H9 (cell line): ENCODE results near the gene BARX1. TPM values are rescaled to one million over a fixed set of nuclear protein-coding genes. Genes with fewer than 3 reads are reported as not detected.

Source experiments
- DNase-seq: peaks from one replicate; pipeline ENCODE4 v3.0.0-alpha.2; 2017
- H2AFZ ChIP-seq: one replicate; pipeline ENCODE4 v1.6.1; 2013; ENCODE audit warnings: mild to moderate bottlenecking, low read length, control low read depth, moderate library complexity
- H2AK5ac ChIP-seq: 2 replicates; pipeline ENCODE4 v1.6.1; 2013; ENCODE audit warnings: low read length, control low read depth, mixed read lengths; ENCODE audit not compliant: insufficient read length
- H2BK120ac ChIP-seq: one replicate; pipeline ENCODE4 v1.6.1; 2013; ENCODE audit warnings: low read depth, mild to moderate bottlenecking, low read length, control low read depth, inconsistent platforms; ENCODE audit not compliant: poor library complexity, severe bottlenecking
- H2BK12ac ChIP-seq: 2 replicates; pipeline ENCODE4 v1.6.1; 2013; ENCODE audit warnings: low read length, control low read depth, mixed read lengths, low read depth; ENCODE audit not compliant: insufficient read length
- H2BK15ac ChIP-seq: 2 replicates; pipeline ENCODE4 v1.6.1; 2013; ENCODE audit warnings: low read depth, low read length, control low read depth
- H2BK20ac ChIP-seq: one replicate; pipeline ENCODE4 v1.6.1; 2013; ENCODE audit warnings: low read depth, mild to moderate bottlenecking, low read length, control low read depth, inconsistent platforms; ENCODE audit not compliant: poor library complexity, severe bottlenecking
- H2BK5ac ChIP-seq: 2 replicates; pipeline ENCODE4 v1.6.1; 2013; ENCODE audit warnings: low read length, control low read depth, mixed read lengths; ENCODE audit not compliant: insufficient read length
- H3K14ac ChIP-seq: 2 replicates; pipeline ENCODE4 v1.6.1; 2013; ENCODE audit warnings: low read length, control low read depth; ENCODE audit not compliant: insufficient read depth
- H3K18ac ChIP-seq: 2 replicates; pipeline ENCODE4 v1.6.1; 2013; ENCODE audit warnings: low read depth, mild to moderate bottlenecking, mixed read lengths, low read length, control low read depth; ENCODE audit not compliant: insufficient read length
- H3K23ac ChIP-seq: 2 replicates; pipeline ENCODE4 v1.6.1; 2013; ENCODE audit warnings: low read length, control low read depth, mixed read lengths, low read depth; ENCODE audit not compliant: insufficient read length
- H3K23me2 ChIP-seq: 2 replicates; pipeline ENCODE4 v1.6.1; 2013; ENCODE audit warnings: low read depth, mild to moderate bottlenecking, mixed read lengths, low read length, control low read depth; ENCODE audit not compliant: insufficient read length, poor library complexity, severe bottlenecking
- H3K27ac ChIP-seq: 2 replicates; pipeline ENCODE4 v1.5.1; 2013; ENCODE audit warnings: low read length, control low read depth, mixed read lengths, low read depth; ENCODE audit not compliant: insufficient read length
- H3K27me3 ChIP-seq: 2 replicates; pipeline ENCODE4 v1.6.1; 2013; ENCODE audit warnings: low read length, control low read depth, inconsistent platforms; ENCODE audit not compliant: insufficient read depth
- H3K4ac ChIP-seq: 2 replicates; pipeline ENCODE4 v1.6.1; 2013; ENCODE audit warnings: low read depth, mild to moderate bottlenecking, control low read depth, inconsistent platforms, low read length, moderate library complexity
- H3K4me1 ChIP-seq: 2 replicates; pipeline ENCODE4 v1.6.1; 2013; ENCODE audit warnings: low read length, control low read depth, inconsistent platforms; ENCODE audit not compliant: insufficient read depth
- H3K4me2 ChIP-seq: 2 replicates; pipeline ENCODE4 v1.6.1; 2013; ENCODE audit warnings: low read length, control low read depth, mixed read lengths; ENCODE audit not compliant: insufficient read length, insufficient read depth
- H3K56ac ChIP-seq: 2 replicates; pipeline ENCODE4 v1.6.1; 2013; ENCODE audit warnings: low read depth, mild to moderate bottlenecking, mixed read lengths, low read length, control low read depth; ENCODE audit not compliant: insufficient read length
- H3K79me1 ChIP-seq: 2 replicates; pipeline ENCODE4 v1.6.1; 2013; ENCODE audit warnings: low read depth, mild to moderate bottlenecking, moderate library complexity, low read length, control low read depth, inconsistent platforms; ENCODE audit not compliant: insufficient read depth, poor library complexity, severe bottlenecking
- H3K79me2 ChIP-seq: 2 replicates; pipeline ENCODE4 v1.6.1; 2013; ENCODE audit warnings: low read length, control low read depth, inconsistent platforms; ENCODE audit not compliant: insufficient read depth
- H3K9ac ChIP-seq: 2 replicates; pipeline ENCODE4 v1.6.1; 2013; ENCODE audit warnings: low read length, control low read depth, mixed read lengths; ENCODE audit not compliant: insufficient read length; ENCODE audit errors: extremely low read depth
- H3K9me3 ChIP-seq: one replicate; pipeline ENCODE4 v1.6.1; 2013; ENCODE audit warnings: low read depth, low read length, inconsistent platforms; ENCODE audit not compliant: control insufficient read depth
- H3T11ph ChIP-seq: one replicate; pipeline ENCODE4 v1.6.1; 2013; ENCODE audit warnings: mild to moderate bottlenecking, low read length, control low read depth, inconsistent platforms
- H4K20me1 ChIP-seq: one replicate; pipeline ENCODE4 v1.6.1; 2013; ENCODE audit not compliant: control insufficient read depth, insufficient read length, insufficient read depth
- H4K5ac ChIP-seq: 2 replicates; pipeline ENCODE4 v1.6.1; 2013; ENCODE audit warnings: low read depth, mild to moderate bottlenecking, mixed read lengths, low read length, control low read depth; ENCODE audit not compliant: insufficient read length
- H4K8ac ChIP-seq: replicated peaks from 2 replicates; pipeline ENCODE4 v1.6.1; 2013; ENCODE audit warnings: low read length, control low read depth, mixed read lengths, low read depth; ENCODE audit not compliant: insufficient read length
- H4K91ac ChIP-seq: 2 replicates; pipeline ENCODE4 v1.6.1; 2013; ENCODE audit warnings: low read depth, mild to moderate bottlenecking, moderate library complexity, mixed read lengths, low read length, control low read depth; ENCODE audit not compliant: insufficient read length
- H3K27ac Mint-ChIP-seq, 3 experiments: 2 replicates in 2 of 3; 3 replicates in 1 of 3; pipeline ENCODE4 v1.8.0; 2020 to 2021; ENCODE audit warnings: mixed read lengths in 3 of 3, mild to moderate bottlenecking in 1 of 3, moderate library complexity in 1 of 3
- H3K27me3 Mint-ChIP-seq: 2 replicates; pipeline ENCODE4 v1.8.0; 2021; ENCODE audit warnings: low read depth, mild to moderate bottlenecking, moderate library complexity, mixed read lengths
- H3K36me3 Mint-ChIP-seq, 3 experiments: 2 replicates in 2 of 3; 3 replicates in 1 of 3; pipeline ENCODE4 v1.8.0; 2020 to 2021; ENCODE audit warnings: low read depth in 3 of 3, mixed read lengths in 3 of 3; ENCODE audit not compliant: insufficient read depth in 1 of 3
- H3K4me1 Mint-ChIP-seq, 2 experiments: 2 replicates each; pipeline ENCODE4 v1.8.0; 2020; ENCODE audit warnings: mixed read lengths in 2 of 2
- H3K4me3 Mint-ChIP-seq, 2 experiments: 2 replicates in 1 of 2; 3 replicates in 1 of 2; pipeline ENCODE4 v1.8.0; 2020 to 2021; ENCODE audit warnings: mild to moderate bottlenecking in 2 of 2, mixed read lengths in 2 of 2, moderate library complexity in 1 of 2
- H3K9me3 Mint-ChIP-seq, 2 experiments: 2 replicates in 1 of 2; 3 replicates in 1 of 2; pipeline ENCODE4 v1.8.0; 2020; ENCODE audit warnings: mild to moderate bottlenecking in 2 of 2, mixed read lengths in 2 of 2, moderate library complexity in 1 of 2
- WGBS: extraction: QIAGEN DNeasy Blood & Tissue Kit; methylation state at CpG from one replicate; pipeline ENCODE4 v1.1.7; 2013; ENCODE audit warnings: missing lambda C conversion rate, low lambda C conversion rate, mixed read lengths; ENCODE audit not compliant: insufficient read length; ENCODE audit errors: extremely low coverage; 5-methylcytosine and 5-hydroxymethylcytosine counted together
- total RNA-seq: library from RNA; stranded (reverse); gene quantifications from 2 replicates; pipeline ENCODE4 v1.2.1, GENCODE V29; 2021
- TF ChIP-seq, protein P1 (sequence below): fragments of 200-600 bp; sonication (generic); conservative IDR thresholded peaks from 3 replicates; pipeline ENCODE4 v1.8.0; 2021; ENCODE audit warnings: antibody characterized with exemption, mild to moderate bottlenecking

BARX1 gene
- total RNA-seq, 1 experiment from 2014 or later: 1.2 TPM

GRCh38 chr9:93947409-93948070 lies 7.6 kb downstream of the BARX1 start:
- no peak overlapping the region for H2BK120ac ChIP-seq
- TF ChIP-seq, protein P1, sequence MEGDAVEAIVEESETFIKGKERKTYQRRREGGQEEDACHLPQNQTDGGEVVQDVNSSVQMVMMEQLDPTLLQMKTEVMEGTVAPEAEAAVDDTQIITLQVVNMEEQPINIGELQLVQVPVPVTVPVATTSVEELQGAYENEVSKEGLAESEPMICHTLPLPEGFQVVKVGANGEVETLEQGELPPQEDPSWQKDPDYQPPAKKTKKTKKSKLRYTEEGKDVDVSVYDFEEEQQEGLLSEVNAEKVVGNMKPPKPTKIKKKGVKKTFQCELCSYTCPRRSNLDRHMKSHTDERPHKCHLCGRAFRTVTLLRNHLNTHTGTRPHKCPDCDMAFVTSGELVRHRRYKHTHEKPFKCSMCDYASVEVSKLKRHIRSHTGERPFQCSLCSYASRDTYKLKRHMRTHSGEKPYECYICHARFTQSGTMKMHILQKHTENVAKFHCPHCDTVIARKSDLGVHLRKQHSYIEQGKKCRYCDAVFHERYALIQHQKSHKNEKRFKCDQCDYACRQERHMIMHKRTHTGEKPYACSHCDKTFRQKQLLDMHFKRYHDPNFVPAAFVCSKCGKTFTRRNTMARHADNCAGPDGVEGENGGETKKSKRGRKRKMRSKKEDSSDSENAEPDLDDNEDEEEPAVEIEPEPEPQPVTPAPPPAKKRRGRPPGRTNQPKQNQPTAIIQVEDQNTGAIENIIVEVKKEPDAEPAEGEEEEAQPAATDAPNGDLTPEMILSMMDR: no peak

More at GRCh38 chr9:93947409-93948070, 7.6 kb downstream of the BARX1 start:
- Histone ChIP-seq H3K27ac (no peak overlapping the region), H2AK5ac (no peak overlapping the region), H3K27me3 (peaks cover 94% of the 10 kb centered on the region), H3K4me2 (peak overlapping the region; percentile 78), H4K91ac (no peak overlapping the region), H3K4me1 (peaks cover 3% of the 10 kb centered on the region; the same call in 1 of the 2 replicates), H3K14ac (no peak overlapping the region), H3T11ph (no peak overlapping the region), H3K79me2 (no peaks in the 10 kb centered on the region), H4K20me1 (peaks cover 2% of the 10 kb centered on the region), H2AFZ (no peak overlapping the region), H3K9me3 (no peaks in the 10 kb centered on the region), H4K8ac (no peak overlapping the region), H2BK20ac (no peak overlapping the region), H3K23ac (no peak overlapping the region), H3K23me2 (peaks cover 22% of the 10 kb centered on the region), H2BK12ac (no peak overlapping the region), H3K9ac (no peak overlapping the region), H3K56ac (no peak overlapping the region), H3K18ac (no peak overlapping the region), H4K5ac (no peak overlapping the region), H3K4ac (no peak overlapping the region), H2BK15ac (no peak overlapping the region), H3K79me1 (no peaks in the 10 kb centered on the region), H2BK5ac (no peak overlapping the region)
- H3K9me3 Mint-ChIP-seq: peaks cover 4 to 11% of the 10 kb centered on the region in 2 experiments
- DNase-seq: peak; percentile 37
- H3K4me1 Mint-ChIP-seq: peaks cover 57 to 72% of the 10 kb centered on the region in 2 experiments
- H3K36me3 Mint-ChIP-seq: no peaks in the 10 kb centered on the region
- no peak overlapping the region for H3K27ac Mint-ChIP-seq
- peaks cover 99% of the 10 kb centered on the region for H3K27me3 Mint-ChIP-seq
- peak overlapping the region in 1 of 2 experiments; percentile 50; a peak in 2 of 5 replicates for H3K4me3 Mint-ChIP-seq
- WGBS: no CpG with 5 or more reads among the region's 13 CpGs
